ENCODE results near the gene RNF220. TPM values are rescaled to one million over a fixed set of nuclear protein-coding genes. Genes with fewer than 3 reads are reported as not detected.

RNF220 gene
- total and polyA plus RNA-seq, 9 of the 15 experiments (the other 6 are each of a cell fraction or from before 2014, with no cell fraction given), result 5.1 to 117 (median 66.9) TPM

DNA sequence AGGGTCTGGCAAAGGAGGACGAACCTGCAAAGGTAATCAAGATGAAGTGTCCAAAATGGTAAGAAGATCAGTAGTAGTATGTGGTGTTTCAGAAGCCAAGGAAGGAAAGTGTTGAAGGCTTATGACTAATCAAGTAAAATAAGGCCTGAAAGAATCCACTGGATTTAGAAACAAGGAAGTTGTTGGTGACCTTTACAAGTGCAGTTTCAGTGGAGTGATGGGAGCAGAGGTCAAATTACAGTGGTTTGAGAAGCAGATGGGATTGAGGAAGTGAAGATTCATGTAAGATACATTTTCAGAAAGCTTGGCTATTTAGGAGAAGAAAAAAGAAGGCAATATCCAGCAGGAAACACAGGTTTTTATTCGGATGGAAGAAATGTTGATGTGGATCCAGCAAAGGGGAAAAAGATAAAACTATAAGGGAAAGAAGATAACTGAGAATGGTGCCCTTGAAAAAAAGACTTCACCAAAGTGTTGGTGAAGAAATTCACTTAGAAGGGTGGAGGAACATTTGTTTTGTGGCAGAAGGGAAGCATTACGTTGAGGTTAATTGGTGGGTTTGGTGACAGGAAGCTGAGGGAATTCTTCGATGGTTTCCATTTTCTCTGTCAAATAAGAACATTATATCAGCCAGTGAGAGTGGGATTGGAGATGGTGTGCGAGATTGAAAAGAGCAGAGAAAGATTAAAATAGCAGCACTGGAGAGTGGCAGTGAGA, 271.6 kb downstream of the RNF220 start (continued):
- TF ChIP-seq ZBTB43 (CRISPR knock-in tag; IDR thresholded peaks at IDR 0.05) (peak; percentile 31; the same call in 1 of the 2 replicates), DPF2 (IDR thresholded peaks at IDR 0.05) (0 out of 2 replicates have a peak, but pooled peaks have one; percentile 29), HNRNPH1 (optimal IDR thresholded peaks at IDR 0.05; ENCODE audit: low read depth, low read length) (no peak), ESRRA (IDR thresholded peaks at IDR 0.05; ENCODE audit: borderline replicate concordance, low read depth) (peak; percentile 96), FOXK2 (conservative IDR thresholded peaks at IDR 0.05 in 1 of 2, IDR thresholded peaks at IDR 0.05 in 1 of 2; ENCODE audit: low read depth in 2 of 2) (peak; percentile 47 to 74; a peak in 3 of 4 replicates), ELK1 (CRISPR knock-in tag; IDR thresholded peaks at IDR 0.05) (no peak), CHD1 (IDR thresholded peaks at IDR 0.05; ENCODE audit: low read length) (no peak), ZNF696 (CRISPR knock-in tag; conservative IDR thresholded peaks at IDR 0.05) (no peak), MAFK (IDR thresholded peaks at IDR 0.05; ENCODE audit: low read length) (no peak), ZEB2 (IDR thresholded peaks at IDR 0.05) (no peak), CGGBP1 (CRISPR knock-in tag; IDR thresholded peaks at IDR 0.05) (no peak), ZBTB9 (CRISPR knock-in tag; IDR thresholded peaks at IDR 0.05) (no peak), ZNF584 (CRISPR knock-in tag; IDR thresholded peaks at IDR 0.05; ENCODE audit: low read depth) (0 out of 2 replicates have a peak, but pooled peaks have one; percentile 20), CSDE1 (IDR thresholded peaks at IDR 0.05) (no peak), ZNF592 (IDR thresholded peaks at IDR 0.05) (no peak), TARDBP (IDR thresholded peaks at IDR 0.05) (no peak)
- TF ChIP-seq, protein P1, sequence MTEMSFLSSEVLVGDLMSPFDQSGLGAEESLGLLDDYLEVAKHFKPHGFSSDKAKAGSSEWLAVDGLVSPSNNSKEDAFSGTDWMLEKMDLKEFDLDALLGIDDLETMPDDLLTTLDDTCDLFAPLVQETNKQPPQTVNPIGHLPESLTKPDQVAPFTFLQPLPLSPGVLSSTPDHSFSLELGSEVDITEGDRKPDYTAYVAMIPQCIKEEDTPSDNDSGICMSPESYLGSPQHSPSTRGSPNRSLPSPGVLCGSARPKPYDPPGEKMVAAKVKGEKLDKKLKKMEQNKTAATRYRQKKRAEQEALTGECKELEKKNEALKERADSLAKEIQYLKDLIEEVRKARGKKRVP (CRISPR knock-in tag; IDR thresholded peaks at IDR 0.05), result no peak

All from K562 (cell line).